RKO (cell line): ENCODE measurements around the gene CCDC33.

Experiments
- DNase-seq: peaks from one replicate; pipeline ENCODE4 v3.0.0-alpha.2; 2016; ENCODE audit warnings: low spot score

The CCDC33 gene

DNA sequence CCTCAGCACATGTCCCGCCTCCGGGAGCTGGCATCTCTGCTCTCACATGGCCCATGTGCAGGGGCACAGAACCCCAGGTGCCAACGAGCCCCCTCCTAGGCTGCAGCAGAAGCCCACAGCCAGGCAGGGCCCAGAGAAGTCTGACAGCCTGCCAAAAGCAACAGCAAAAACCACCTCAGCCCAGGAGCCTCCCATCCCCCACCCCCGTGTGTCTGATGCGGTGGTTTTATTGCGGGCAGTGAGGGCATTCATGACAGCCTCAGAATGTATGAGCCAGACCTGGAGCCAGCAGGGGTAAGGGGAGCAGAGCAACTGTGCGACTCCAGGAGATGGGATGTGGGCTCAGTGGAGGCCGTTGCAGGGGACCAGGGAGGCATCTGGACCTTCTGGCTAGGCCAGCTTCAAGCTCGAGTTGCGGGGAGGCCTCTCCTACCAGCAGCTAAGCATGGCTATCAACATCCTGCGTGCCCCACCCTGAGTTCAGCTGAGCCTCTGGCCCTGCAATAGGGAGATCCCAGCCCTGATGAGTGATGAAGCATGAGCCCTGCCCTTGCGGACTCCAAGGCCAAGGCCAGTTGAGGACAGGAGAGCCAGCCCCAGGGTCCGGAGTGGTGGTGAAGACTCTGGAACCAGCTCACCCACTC lies 78.8 kb downstream of the CCDC33 start:
- no peak for DNase-seq

GRCh38 chr15:74315626-74316025 lies 79.5 kb downstream of the CCDC33 start:
- no peak for DNase-seq

- no peak for DNase-seq
Measured at GRCh38 chr15:74316141-74316540, 80.0 kb downstream of the CCDC33 start.

GRCh38 chr15:74317820-74318375 lies 81.8 kb downstream of the CCDC33 start:
- DNase-seq, result no peak

GRCh38 chr15:74318376-74319137 lies 82.4 kb downstream of the CCDC33 start:
- no peak for DNase-seq

GRCh38 chr15:74319138-74319460 lies 83.0 kb downstream of the CCDC33 start:
- no peak for DNase-seq

GRCh38 chr15:74319596-74320351 lies 83.6 kb downstream of the CCDC33 start:
- DNase-seq, result no peak

- DNase-seq, result peak; percentile 34
Measured at GRCh38 chr15:74320352-74321247, 84.5 kb downstream of the CCDC33 start.

- DNase-seq, result peak; percentile 59
Measured at GRCh38 chr15:74322558-74323180, 86.5 kb downstream of the CCDC33 start.

- DNase-seq, result no peak
Measured at GRCh38 chr15:74324714-74325113, 88.6 kb downstream of the CCDC33 start.

DNA sequence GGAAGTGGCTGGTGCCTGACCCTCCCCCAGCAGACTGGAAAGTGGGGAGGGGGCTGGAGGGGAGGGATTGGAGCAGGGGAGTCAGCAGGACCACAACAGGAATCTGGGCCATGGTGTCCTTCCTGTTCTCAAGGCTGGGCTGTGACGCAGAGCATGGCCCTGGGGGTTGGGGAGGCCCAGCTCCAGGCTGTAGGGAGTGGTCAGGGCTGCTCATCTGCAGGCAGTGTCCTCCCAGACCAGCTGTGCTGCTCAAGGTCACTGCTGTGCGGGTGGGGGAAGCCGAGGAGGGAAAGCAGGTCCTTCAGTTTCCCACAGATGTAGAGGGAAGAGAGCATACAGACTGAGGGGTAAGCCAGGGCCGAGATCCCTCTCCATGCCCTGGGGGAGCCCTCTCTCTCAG lies 90.6 kb downstream of the CCDC33 start:
- no peak for DNase-seq

- no peak for DNase-seq
Measured at GRCh38 chr15:74327756-74328155, 91.6 kb downstream of the CCDC33 start.

DNA sequence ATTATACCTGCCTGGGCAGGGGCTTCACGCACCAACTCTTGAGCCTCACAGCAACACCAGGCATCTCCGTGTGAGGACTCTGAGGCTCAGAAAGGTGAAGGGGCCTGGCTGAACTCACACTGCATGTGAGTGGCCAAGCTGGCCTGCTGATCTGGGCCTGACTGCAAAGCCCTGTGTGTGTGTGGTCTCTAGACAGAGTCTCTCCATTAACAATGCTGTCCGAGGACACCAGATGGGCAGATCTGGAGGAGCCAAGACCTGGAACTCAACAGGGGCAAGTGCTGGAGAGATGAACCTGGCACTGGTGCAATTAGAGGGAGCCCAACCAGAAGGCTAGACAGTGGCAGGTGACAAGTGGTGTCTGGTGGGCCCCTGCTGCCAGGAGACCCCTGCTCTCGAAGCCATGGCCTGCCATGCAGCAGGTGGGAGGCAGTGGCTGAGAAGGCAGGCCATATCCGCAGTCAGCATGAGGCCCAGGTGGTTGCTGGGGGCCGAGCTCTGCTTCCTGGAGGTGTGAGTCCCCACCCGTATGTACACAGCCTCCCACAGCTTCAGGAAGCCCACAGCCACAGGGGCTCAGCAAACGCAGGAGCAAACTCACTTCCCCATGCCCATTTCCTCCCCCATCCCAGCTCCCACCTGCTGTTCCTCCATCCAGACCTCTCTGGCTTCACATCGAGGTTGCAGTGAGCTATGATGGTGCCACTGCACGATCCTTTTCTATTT lies 92.4 kb downstream of the CCDC33 start:
- no peak for DNase-seq

DNA sequence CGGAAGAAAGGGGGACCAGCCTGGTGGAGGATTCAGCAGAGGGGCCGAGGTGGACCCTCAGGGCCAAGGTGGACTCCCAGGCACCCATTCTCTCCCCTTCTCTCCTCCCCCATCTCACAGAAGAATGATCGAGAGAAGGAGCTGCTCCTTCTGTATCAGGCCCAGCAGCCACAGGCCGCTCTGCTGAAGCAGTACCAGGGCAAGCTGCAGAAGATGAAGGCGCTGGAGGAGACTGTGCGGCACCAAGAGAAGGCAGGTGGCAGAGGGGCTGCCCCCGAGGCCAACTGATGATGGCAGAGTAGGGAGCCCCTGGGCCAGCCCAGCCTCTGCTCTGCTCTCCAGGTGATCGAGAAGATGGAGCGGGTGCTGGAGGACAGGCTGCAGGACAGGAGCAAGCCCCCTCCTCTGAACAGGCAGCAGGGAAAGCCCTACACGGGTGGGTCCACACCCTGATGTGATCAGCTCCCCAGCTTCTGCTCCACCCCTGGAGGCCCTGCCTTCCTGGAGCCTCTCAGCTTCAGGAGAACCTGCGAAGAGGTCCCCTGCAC lies 94.8 kb downstream of the CCDC33 start:
- no peak for DNase-seq

DNA sequence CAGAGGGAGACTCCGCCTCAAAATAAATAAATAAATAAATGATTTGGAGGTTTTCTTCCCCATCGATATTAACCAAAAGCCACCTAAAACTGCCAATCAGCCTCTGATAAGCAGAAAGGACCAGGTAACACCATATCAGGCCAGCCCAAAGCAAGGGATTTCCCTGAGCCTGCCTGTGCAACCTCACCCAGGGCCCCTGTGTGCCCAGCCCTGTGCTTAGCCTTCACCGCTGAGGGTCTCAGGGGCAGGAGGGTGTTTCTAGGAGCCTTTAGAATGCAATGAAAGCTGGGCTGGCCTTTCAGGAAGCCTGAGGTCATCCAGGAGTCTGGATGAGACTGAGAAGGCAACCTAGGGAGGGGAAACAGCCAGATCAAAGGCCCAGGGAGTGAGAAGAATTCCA lies 95.9 kb downstream of the CCDC33 start:
- no peak for DNase-seq

- DNase-seq, result no peak
Measured at GRCh38 chr15:74332611-74333010, 96.5 kb downstream of the CCDC33 start.

DNA sequence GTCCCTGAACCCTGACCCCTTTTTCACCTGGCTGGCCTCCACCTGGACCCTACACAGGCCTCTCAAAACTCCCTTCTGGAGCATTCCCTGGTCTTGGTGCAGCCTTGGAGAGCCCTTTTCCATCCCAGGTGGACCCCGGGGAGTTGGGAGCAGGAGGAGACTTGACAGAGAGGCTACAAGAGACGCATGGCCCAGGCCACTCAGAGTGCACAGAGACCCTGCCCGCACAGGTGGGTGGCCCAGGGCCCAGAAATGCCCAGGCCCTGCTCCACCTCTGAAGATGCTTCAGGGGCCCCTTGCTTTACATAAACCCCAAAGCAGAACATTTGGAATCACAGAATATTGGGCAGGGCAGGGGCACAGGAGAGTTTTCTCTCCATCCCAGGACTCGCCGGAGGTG lies 97.0 kb downstream of the CCDC33 start:
- no peak for DNase-seq

- DNase-seq, result no peak
Measured at GRCh38 chr15:74333662-74334061, 97.5 kb downstream of the CCDC33 start.

- DNase-seq, result no peak
Measured at GRCh38 chr15:74334127-74334526, 98.0 kb downstream of the CCDC33 start.

GRCh38 chr15:74335396-74335795 lies 99.3 kb downstream of the CCDC33 start:
- no peak for DNase-seq
